Neural progenitor cell (in vitro differentiated cells): Measurements from ENCODE around the gene ACTR3. TPM values are rescaled to one million over a fixed set of nuclear protein-coding genes. Genes with fewer than 3 reads are reported as not detected.

Experiments
- DNase-seq: peaks from one replicate; pipeline ENCODE4 v3.0.0-alpha.2; 2016; ENCODE audit warnings: low spot score
- H2AFZ ChIP-seq: fragments of 200-600 bp; sonication (generic); replicated peaks from 2 replicates; pipeline ENCODE4 v1.6.1; 2016; ENCODE audit warnings: antibody characterized with exemption
- H3F3A ChIP-seq: fragments of 200-600 bp; sonication (generic); 2 replicates; pipeline ENCODE4 v1.6.1; 2016; ENCODE audit warnings: antibody characterized with exemption, low read depth
- H3K27ac ChIP-seq: fragments of 200-600 bp; sonication (generic); 2 replicates; pipeline ENCODE4 v1.5.1; 2016; ENCODE audit warnings: mild to moderate bottlenecking
- H3K27me3 ChIP-seq: fragments of 200-600 bp; sonication (generic); 2 replicates; pipeline ENCODE4 v1.6.1; 2016; ENCODE audit warnings: mild to moderate bottlenecking, moderate library complexity
- H3K36me3 ChIP-seq: fragments of 200-600 bp; sonication (generic); 2 replicates; pipeline ENCODE4 v1.5.1; 2016
- H3K4me1 ChIP-seq: fragments of 200-600 bp; sonication (generic); 2 replicates; pipeline ENCODE4 v1.6.1; 2016; ENCODE audit warnings: mixed run types
- H3K4me2 ChIP-seq: fragments of 200-600 bp; sonication (generic); 2 replicates; pipeline ENCODE4 v1.6.1; 2016
- H3K4me3 ChIP-seq: fragments of 200-600 bp; sonication (generic); 2 replicates; pipeline ENCODE4 v1.5.1; 2016
- H3K79me2 ChIP-seq: fragments of 200-600 bp; sonication (generic); 2 replicates; pipeline ENCODE4 v1.6.1; 2016; ENCODE audit warnings: low read depth
- H3K9ac ChIP-seq: fragments of 200-600 bp; sonication (generic); 2 replicates; pipeline ENCODE4 v1.6.1; 2016
- H3K9me3 ChIP-seq: fragments of 200-600 bp; sonication (generic); 2 replicates; pipeline ENCODE4 v1.5.1; 2016; ENCODE audit warnings: low read depth
- H4K20me1 ChIP-seq: fragments of 200-600 bp; sonication (generic); 2 replicates; pipeline ENCODE4 v1.6.1; 2016; ENCODE audit warnings: low read depth
- H3K27ac Mint-ChIP-seq: 3 replicates; pipeline ENCODE4 v1.8.0; 2021; ENCODE audit warnings: mixed read lengths
- H3K27me3 Mint-ChIP-seq: 2 replicates; pipeline ENCODE4 v1.8.0; 2022; ENCODE audit warnings: low read depth, mild to moderate bottlenecking, inconsistent platforms, moderate library complexity, mixed read lengths; ENCODE audit not compliant: insufficient read depth
- H3K36me3 Mint-ChIP-seq: 3 replicates; pipeline ENCODE4 v1.8.0; 2021; ENCODE audit warnings: mixed read lengths
- H3K4me1 Mint-ChIP-seq: 3 replicates; pipeline ENCODE4 v1.8.0; 2021; ENCODE audit warnings: mixed read lengths
- H3K4me3 Mint-ChIP-seq: 3 replicates; pipeline ENCODE4 v1.8.0; 2021; ENCODE audit warnings: mild to moderate bottlenecking, moderate library complexity, mixed read lengths
- H3K9me3 Mint-ChIP-seq: 3 replicates; pipeline ENCODE4 v1.8.0; 2020; ENCODE audit warnings: mixed read lengths
- CTCF ChIP-seq: fragments of 200-600 bp; sonication (generic); IDR thresholded peaks from 2 replicates; pipeline ENCODE4 v1.5.1; 2017; ENCODE audit warnings: antibody characterized with exemption, mild to moderate bottlenecking
- EZH2 ChIP-seq: fragments of 200-600 bp; sonication (generic); IDR thresholded peaks from 2 replicates; pipeline ENCODE4 v1.6.1; 2017; ENCODE audit warnings: antibody characterized with exemption, mild to moderate bottlenecking, moderate library complexity
- EZH2phosphoT487 ChIP-seq: fragments of 200-600 bp; sonication (generic); IDR thresholded peaks from 2 replicates; pipeline ENCODE4 v1.6.1; 2017; ENCODE audit warnings: antibody characterized with exemption
- small RNA-seq: library from RNA; depleted of rRNA; stranded (forward); fragments of <200 nt; gene quantifications from one replicate; pipeline ENCODE3, GENCODE V24; 2015
- total RNA-seq: library from RNA; depleted of rRNA; stranded (reverse); fragments of >200 nt; gene quantifications from 2 replicates; pipeline ENCODE4 v1.2.3, GENCODE V29; 2015; ENCODE audit warnings: low replicate concordance

ACTR3 gene
- total RNA-seq, 1 donor from 2014 or later, result 175 TPM

GRCh38 chr2:114011713-114012112 lies 121.8 kb downstream of the ACTR3 start:
- TF ChIP-seq EZH2, result no peak
- no peak for TF ChIP-seq EZH2phosphoT487
- TF ChIP-seq CTCF, result no peak

More at GRCh38 chr2:114011713-114012112, 121.8 kb downstream of the ACTR3 start:
- H4K20me1 ChIP-seq, result no peaks in the 10 kb centered on the region
- H2AFZ ChIP-seq, result no peak overlapping the region
- Mint-ChIP-seq H3K27me3 (peaks cover 3% of the 10 kb centered on the region), H3K4me3 (no peak overlapping the region), H3K9me3 (peaks cover 8% of the 10 kb centered on the region), H3K36me3 (no peaks in the 10 kb centered on the region), H3K27ac (no peak overlapping the region), H3K4me1 (peaks cover 12% of the 10 kb centered on the region)
- H3K9ac ChIP-seq, result no peak overlapping the region
- H3K4me1 ChIP-seq, result peaks cover 6% of the 10 kb centered on the region
- H3K27ac ChIP-seq, result no peak overlapping the region
- H3K36me3 ChIP-seq, result no peaks in the 10 kb centered on the region
- H3K79me2 ChIP-seq, result no peaks in the 10 kb centered on the region
- H3K4me3 ChIP-seq, result no peak overlapping the region
- H3K9me3 ChIP-seq, result no peaks in the 10 kb centered on the region
- no peak for DNase-seq
- H3F3A ChIP-seq, result no peaks in the 10 kb centered on the region
- no peaks in the 10 kb centered on the region for H3K27me3 ChIP-seq
- H3K4me2 ChIP-seq, result no peak overlapping the region

Small RNA genes within 50 kb of the gene (small RNA-seq; reads per million reads assigned to genes)
- not detected for gene RF00012

Other genes with a start within 250 kb of the ACTR3 start
- 48.0 and 83.0 TPM in 2 replicates for gene SLC35F5, start 133.4 kb upstream of the ACTR3 start, total RNA-seq